ENCODE measurements around the gene FGF3.

Gene FGF3

DNA sequence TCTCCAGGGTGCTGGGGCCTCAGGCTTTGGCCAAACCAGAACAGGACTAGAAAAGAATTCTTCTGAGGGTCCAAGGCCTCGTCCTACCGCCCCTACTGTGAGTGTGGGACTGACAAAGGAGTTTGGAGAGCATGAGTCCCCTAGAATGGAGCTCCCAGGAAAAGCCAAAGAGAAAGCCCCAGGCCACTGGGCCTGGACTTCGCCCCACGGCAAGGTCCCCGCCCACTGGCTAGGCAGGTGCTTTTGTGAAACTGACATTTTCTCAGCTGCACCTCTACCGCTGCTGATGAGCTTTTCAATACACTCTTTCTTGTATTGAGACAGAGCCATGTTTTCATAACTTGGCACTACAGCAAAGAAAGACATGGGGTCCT lies 9.7 kb upstream of the FGF3 start:
- no peak for DNase-seq (ENCODE audit: extremely low read depth, low read depth)
- no peak for TF ChIP-seq CTCF (IDR thresholded peaks at IDR 0.05; ENCODE audit: low read depth, low read length)

GRCh38 chr11:69828276-69828970 lies 9.2 kb upstream of the FGF3 start:
- no peak for DNase-seq (ENCODE audit: extremely low read depth, low read depth)
- TF ChIP-seq CTCF (IDR thresholded peaks at IDR 0.05; ENCODE audit: low read depth, low read length) = no peak

DNA sequence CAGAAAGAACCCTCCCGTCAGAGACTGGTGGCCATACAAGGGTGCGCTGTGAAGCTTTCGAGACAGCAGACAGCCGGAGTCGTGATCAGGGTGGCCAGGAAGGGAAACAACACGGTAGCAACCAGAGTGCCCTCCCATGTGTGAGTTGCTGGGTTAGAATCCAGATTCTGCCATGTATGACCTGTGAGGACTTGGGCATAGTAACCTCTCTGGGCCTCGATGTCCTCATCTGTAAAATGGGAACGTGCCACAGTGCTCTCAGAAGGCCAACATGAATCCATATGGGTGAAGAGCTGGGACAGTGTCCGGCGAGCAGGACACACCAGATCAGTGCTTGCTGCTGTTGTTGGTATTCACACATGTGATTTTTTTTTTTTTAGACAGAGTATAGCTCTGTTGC lies 7.6 kb upstream of the FGF3 start:
- TF ChIP-seq CTCF (IDR thresholded peaks at IDR 0.05; ENCODE audit: low read depth, low read length) = no peak
- no peak for DNase-seq (ENCODE audit: extremely low read depth, low read depth)

DNA sequence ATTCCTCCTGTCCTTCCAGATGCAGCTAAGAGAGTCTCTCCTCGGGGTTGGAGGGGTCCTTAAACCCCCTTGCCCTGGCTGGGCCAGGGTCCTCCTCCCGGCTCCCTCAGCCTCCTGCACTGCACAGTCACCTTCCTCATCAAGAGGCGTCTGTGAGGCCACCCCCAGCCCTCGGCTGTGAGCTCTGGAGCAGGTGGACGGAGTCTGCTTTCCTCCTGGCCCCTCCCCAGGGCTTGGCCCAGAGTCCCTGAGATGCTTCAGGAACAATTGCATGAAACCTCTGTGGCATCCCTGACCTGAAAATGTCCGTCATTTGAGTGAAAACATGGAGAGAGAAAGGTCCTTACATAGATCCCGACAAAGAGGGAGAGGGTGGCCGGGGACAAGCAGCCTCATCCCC lies 6.7 kb upstream of the FGF3 start:
- no peak for TF ChIP-seq CTCF (IDR thresholded peaks at IDR 0.05; ENCODE audit: low read depth, low read length)

DNA sequence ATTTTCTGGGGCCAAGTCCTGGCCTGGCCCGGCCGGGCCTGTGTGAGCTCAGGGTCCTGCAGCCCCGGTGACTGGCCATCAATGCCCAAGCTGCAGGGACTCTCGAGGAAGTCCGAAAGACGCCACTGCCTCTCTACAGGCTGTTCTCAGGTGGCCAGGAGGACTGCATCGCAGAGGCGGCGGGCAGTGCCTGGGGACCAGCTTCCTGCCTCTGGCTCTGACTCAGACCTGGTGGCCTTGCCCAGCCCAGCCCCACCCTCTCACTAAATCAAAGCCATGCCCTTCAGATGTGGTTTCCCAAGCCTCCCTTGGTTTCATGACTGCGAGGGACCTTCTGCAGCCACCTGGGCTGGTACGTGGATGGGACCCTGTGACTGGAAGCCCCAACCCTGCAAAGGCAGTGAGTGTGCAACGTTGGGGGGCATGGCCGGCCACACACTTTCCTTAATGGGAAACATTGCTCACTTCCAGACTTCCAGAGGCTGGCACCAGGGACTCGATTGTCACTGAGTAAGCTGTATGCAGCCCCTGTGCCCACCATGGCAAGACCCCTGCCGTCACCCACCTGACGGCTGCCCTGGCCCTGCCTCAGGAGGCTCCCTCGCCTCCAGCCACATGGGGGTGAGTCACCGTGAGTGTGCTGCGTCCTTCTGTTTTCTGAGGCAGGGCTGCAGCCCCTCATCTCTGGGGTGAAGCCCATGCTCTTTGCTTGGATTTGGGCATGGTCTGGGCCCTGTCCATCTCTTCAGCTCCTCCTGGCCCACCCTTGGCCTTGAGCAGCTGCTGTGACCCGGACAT lies 6.0 kb upstream of the FGF3 start:
- TF ChIP-seq CTCF (IDR thresholded peaks at IDR 0.05; ENCODE audit: low read depth, low read length) = no peak
- no peak for DNase-seq (ENCODE audit: extremely low read depth, low read depth)

More for the DNA sequence above, 6.7 kb upstream of the FGF3 start:
- DNase-seq (ENCODE audit: extremely low read depth, low read depth) = no peak

GRCh38 chr11:69823641-69824265 lies 4.5 kb upstream of the FGF3 start:
- no peak for DNase-seq (ENCODE audit: extremely low read depth, low read depth)
- no peak for TF ChIP-seq CTCF (IDR thresholded peaks at IDR 0.05; ENCODE audit: low read depth, low read length)
